Stimulated activated naive CD8-positive, alpha-beta T cell treated with anti-CD3 and anti-CD28 coated beads, Interleukin-15, amount 100 ng/mL, for 72 hours (primary cell): ENCODE data around the gene CPEB1.

Experiments
- ATAC-seq: fragments of 150-1000 bp; cut with Tn5 transposase; 2 replicates; pipeline ENCODE4 v1.10.0; 2021; ENCODE audit warnings: mild to moderate bottlenecking, moderate library complexity
- DNase-seq, 2 donors: peaks; one replicate each; pipeline ENCODE4 v3.0.0; 2021 to 2022
- H3K27ac Mint-ChIP-seq, 2 donors: one replicate each; pipeline ENCODE4 v1.8.0; 2022; ENCODE audit warnings: mild to moderate bottlenecking in 2 of 2, mixed read lengths in 2 of 2, moderate library complexity in 2 of 2
- H3K27me3 Mint-ChIP-seq: one replicate; pipeline ENCODE4 v1.8.0; 2022; ENCODE audit warnings: mixed read lengths
- H3K4me1 Mint-ChIP-seq: one replicate; pipeline ENCODE4 v1.8.0; 2022; ENCODE audit warnings: mild to moderate bottlenecking, mixed read lengths
- H3K4me3 Mint-ChIP-seq, 2 donors: one replicate each; pipeline ENCODE4 v1.8.0; 2022; ENCODE audit warnings: mild to moderate bottlenecking in 2 of 2, mixed read lengths in 2 of 2, moderate library complexity in 1 of 2
- H3K9me3 Mint-ChIP-seq, 2 donors: one replicate each; pipeline ENCODE4 v1.8.0; 2022; ENCODE audit warnings: mixed read lengths in 2 of 2

Gene CPEB1

DNA sequence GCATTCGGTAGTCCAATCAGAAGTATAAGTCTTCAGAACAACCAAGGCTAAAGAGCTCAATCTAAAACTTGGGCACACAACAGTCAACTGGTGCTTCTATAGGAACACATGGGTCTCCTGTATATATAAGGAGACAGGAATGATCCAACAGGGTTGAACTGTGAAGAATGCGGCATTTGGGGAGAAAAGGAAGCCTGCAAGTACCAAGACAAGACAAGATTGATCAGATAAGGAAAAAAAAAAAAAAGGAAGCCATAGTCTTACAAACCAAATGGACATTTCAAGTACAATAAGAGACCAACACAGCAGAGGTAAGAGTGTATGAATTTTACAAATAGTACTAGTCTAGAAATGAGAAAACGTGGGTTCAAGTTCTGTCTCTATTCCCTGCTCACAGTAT lies 6.5 kb downstream of the CPEB1 start:
- Mint-ChIP-seq H3K9me3 (no peaks in the 10 kb centered on the region), H3K4me1 (no peaks in the 10 kb centered on the region), H3K4me3 (no peak overlapping the region), H3K27me3 (peaks cover 43% of the 10 kb centered on the region), H3K27ac (no peak overlapping the region)
- no peak for DNase-seq
- ATAC-seq, result no peak

DNA sequence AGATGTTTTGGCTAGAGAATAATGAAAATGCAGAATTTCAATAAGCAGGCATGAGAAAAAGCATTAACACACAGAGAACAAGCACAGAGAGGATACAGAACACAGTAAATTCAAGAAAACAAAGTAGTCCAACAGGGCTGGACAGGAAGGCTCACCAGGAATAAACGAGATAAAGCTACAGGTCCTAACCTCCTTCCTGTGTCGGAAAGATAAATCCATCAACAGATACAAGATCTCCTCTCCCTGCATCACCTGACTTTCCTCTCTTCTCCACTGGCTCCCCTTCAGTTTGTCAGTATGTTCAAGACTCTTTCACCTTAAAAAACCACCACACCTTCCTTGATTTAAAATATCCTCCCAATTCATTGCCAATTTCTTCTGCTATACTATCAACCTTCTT lies 11.4 kb downstream of the CPEB1 start:
- Mint-ChIP-seq H3K27me3 (peaks cover 20% of the 10 kb centered on the region), H3K4me1 (no peaks in the 10 kb centered on the region), H3K27ac (no peak overlapping the region), H3K9me3 (no peaks in the 10 kb centered on the region), H3K4me3 (no peak overlapping the region)
- ATAC-seq (no peak), DNase-seq (no peak)

DNA sequence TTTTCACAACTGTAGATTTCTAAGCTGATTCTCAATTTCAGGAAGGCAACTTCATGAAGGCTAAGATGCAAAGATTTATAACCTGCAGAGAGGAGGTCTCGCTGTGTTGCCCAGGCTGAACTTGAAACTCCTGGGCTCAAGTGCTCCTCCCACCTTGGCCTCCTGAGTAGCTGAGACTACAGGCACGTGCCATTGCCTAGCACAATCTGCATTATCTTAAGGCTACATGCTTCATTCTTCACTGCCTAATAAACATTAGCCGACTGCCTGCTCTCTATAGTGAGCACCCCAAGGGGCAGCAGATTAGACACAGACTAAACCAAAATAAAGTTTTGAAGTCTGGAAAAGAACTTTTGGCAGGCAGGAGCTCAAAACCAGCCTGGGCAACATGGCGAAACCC lies 17.1 kb downstream of the CPEB1 start:
- DNase-seq, result no peak
- H3K9me3 Mint-ChIP-seq, result no peaks in the 10 kb centered on the region
- H3K4me1 Mint-ChIP-seq, result no peaks in the 10 kb centered on the region
- no peaks in the 10 kb centered on the region for H3K27me3 Mint-ChIP-seq
- H3K27ac Mint-ChIP-seq, result no peak overlapping the region
- no peak for ATAC-seq
- H3K4me3 Mint-ChIP-seq, result no peak overlapping the region

- no peaks in the 10 kb centered on the region for H3K9me3 Mint-ChIP-seq
- no peak overlapping the region for H3K4me3 Mint-ChIP-seq
- DNase-seq, result no peak
- no peaks in the 10 kb centered on the region for H3K27me3 Mint-ChIP-seq
- ATAC-seq, result no peak
- no peak overlapping the region for H3K27ac Mint-ChIP-seq
- no peaks in the 10 kb centered on the region for H3K4me1 Mint-ChIP-seq
Measured at GRCh38 chr15:82625136-82625535, 22.0 kb downstream of the CPEB1 start.

DNA sequence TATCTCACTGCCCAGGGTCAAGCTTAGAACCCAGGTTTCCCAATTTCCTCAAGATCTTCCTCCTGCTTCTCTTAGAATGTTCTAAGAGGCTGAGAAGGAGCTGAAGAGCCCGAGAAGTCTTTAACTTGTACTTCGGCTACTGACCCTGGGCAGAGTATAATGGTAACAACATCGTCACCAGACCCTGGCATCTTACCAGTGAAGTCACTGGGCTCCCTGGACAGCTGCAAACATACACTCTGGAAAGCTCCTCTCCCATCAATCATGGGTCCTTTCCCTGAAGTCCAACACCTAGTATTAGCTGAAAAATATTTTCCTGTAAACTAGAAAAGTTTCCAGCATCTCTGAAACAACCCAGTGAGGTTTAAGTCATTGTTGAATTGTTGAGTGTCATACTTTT lies 22.7 kb downstream of the CPEB1 start:
- DNase-seq, result no peak
- Mint-ChIP-seq H3K27me3 (no peaks in the 10 kb centered on the region), H3K4me1 (no peaks in the 10 kb centered on the region), H3K9me3 (no peaks in the 10 kb centered on the region), H3K4me3 (no peak overlapping the region), H3K27ac (no peak overlapping the region)
- no peak for ATAC-seq

GRCh38 chr15:82624008-82624407 lies 23.2 kb downstream of the CPEB1 start:
- H3K4me3 Mint-ChIP-seq, result no peak overlapping the region
- no peaks in the 10 kb centered on the region for H3K9me3 Mint-ChIP-seq
- no peak for ATAC-seq
- no peaks in the 10 kb centered on the region for H3K4me1 Mint-ChIP-seq
- no peaks in the 10 kb centered on the region for H3K27me3 Mint-ChIP-seq
- no peak for DNase-seq
- no peak overlapping the region for H3K27ac Mint-ChIP-seq

DNA sequence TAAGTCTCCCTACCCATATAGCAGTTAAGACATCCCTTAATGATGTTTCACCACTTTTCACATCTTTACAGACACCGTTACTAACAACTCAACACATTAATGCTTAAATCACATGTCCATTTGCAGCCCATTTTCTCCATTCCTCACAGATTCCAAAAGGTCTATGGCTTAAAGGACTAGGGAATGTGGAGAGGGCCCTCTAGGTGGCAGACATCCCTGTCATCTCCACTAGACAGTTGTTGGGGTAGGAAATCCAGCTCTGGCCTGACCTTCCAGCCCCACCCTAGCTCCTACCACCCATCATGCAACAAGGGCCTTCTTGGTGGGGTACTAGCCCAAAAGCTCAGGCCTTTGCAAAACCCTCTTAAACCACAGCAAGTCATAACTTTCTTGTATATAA lies 25.2 kb downstream of the CPEB1 start:
- Mint-ChIP-seq H3K9me3 (no peaks in the 10 kb centered on the region), H3K27ac (no peak overlapping the region), H3K27me3 (no peaks in the 10 kb centered on the region), H3K4me3 (no peak overlapping the region), H3K4me1 (no peaks in the 10 kb centered on the region)
- DNase-seq, result no peak
- no peak for ATAC-seq

DNA sequence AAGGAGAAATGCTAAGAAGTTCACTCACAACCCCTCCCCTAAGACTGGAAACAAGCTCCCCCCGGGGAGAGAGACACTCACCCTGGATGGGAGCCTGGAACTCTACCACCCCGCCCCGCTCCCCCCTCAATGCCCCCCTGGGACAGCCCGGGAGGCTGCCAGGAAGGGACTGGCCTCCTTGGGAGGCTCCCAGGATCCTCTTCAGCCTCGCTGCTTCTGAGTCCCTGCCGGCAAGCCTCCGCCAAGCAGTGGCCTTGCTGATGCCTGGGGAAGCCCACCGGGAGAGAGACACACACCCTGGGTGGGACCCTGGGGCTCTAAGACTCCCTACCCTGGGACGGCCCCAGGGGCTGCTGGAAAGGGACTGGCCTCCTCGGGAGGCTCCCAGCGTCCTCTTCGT lies 33.4 kb downstream of the CPEB1 start:
- no peak overlapping the region for H3K4me3 Mint-ChIP-seq
- H3K9me3 Mint-ChIP-seq, result no peaks in the 10 kb centered on the region
- no peak for ATAC-seq

GRCh38 chr15:82611348-82611747 lies 35.8 kb downstream of the CPEB1 start:
- H3K4me3 Mint-ChIP-seq, result no peak overlapping the region
- H3K27ac Mint-ChIP-seq, result no peak overlapping the region
- H3K27me3 Mint-ChIP-seq, result no peaks in the 10 kb centered on the region

More for the DNA sequence above, 33.4 kb downstream of the CPEB1 start:
- Mint-ChIP-seq H3K4me1 (no peaks in the 10 kb centered on the region), H3K27ac (no peak overlapping the region), H3K27me3 (no peaks in the 10 kb centered on the region)
- no peak for DNase-seq

DNA sequence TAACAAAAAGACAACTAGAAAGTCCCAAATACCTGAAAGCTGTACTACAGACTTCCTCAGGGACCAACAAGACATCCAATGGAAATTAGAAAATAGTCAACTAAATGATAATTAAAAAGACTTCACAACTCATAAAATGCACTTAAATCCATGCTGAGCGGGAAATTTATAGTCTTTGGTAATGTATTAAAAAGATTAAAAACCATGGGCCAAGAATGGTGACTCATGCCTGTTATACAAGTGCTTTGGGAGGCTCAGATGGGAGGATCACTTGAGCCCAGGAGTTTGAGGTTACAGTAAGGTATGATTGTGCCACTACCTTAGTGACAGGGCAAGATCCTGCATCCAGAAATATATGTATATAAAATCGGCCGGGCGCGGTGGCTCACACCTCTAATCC lies 45.0 kb downstream of the CPEB1 start:
- no peak for DNase-seq
- H3K27me3 Mint-ChIP-seq, result no peaks in the 10 kb centered on the region
- no peak for ATAC-seq
- no peak overlapping the region for H3K4me3 Mint-ChIP-seq
- H3K4me1 Mint-ChIP-seq, result no peaks in the 10 kb centered on the region
- H3K9me3 Mint-ChIP-seq, result no peaks in the 10 kb centered on the region
- H3K27ac Mint-ChIP-seq, result no peak overlapping the region

More at GRCh38 chr15:82611348-82611747, 35.8 kb downstream of the CPEB1 start:
- no peak for DNase-seq
- no peaks in the 10 kb centered on the region for H3K9me3 Mint-ChIP-seq
- ATAC-seq, result no peak
- H3K4me1 Mint-ChIP-seq, result no peaks in the 10 kb centered on the region

GRCh38 chr15:82599862-82600261 lies 47.3 kb downstream of the CPEB1 start:
- DNase-seq (no peak), ATAC-seq (no peak)
- H3K4me3 Mint-ChIP-seq, result no peak overlapping the region
- no peak overlapping the region for H3K27ac Mint-ChIP-seq
- no peaks in the 10 kb centered on the region for H3K27me3 Mint-ChIP-seq
- H3K4me1 Mint-ChIP-seq, result no peaks in the 10 kb centered on the region
- no peaks in the 10 kb centered on the region for H3K9me3 Mint-ChIP-seq

DNA sequence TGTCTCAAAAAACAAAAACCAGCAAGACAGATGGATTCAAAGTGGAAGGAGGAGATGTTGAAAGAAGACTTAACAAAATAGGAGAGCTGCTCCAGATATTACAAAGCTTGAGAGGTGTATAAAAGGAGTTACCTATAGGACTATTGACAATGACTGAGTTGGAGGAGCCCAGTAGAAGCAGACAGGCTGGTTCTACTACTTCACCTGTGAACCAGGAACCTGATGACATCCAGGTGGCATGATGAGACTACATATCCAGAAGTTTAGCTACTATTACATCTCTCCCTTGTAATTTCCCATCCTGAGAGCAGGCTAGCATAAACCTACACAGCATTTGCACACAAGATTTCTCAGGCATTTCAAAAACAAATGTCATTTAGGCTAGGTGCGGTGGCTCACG lies 49.3 kb downstream of the CPEB1 start:
- Mint-ChIP-seq H3K9me3 (no peaks in the 10 kb centered on the region), H3K4me3 (no peak overlapping the region), H3K27ac (no peak overlapping the region), H3K27me3 (no peaks in the 10 kb centered on the region), H3K4me1 (no peaks in the 10 kb centered on the region)
- DNase-seq (no peak), ATAC-seq (no peak)

DNA sequence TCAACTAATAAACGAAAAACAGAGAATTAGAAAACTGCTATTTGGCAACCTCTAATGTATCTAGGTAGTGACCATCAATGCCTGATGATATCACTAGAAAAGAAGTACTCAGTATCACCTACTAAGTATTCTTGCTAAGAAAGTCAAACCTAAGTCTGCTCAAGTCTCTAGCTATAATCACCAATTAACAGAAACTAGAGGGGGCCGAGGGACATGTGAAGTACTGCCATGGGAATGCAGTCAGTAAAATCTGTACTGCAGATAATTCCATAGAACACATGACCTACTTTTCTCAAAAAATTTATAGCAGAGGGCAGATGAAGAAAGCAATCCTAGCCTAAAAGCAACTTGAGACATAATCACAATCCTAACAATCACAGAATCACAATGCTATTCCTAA lies 51.4 kb downstream of the CPEB1 start:
- Mint-ChIP-seq H3K27ac (no peak overlapping the region), H3K4me3 (no peak overlapping the region), H3K27me3 (no peaks in the 10 kb centered on the region), H3K4me1 (no peaks in the 10 kb centered on the region), H3K9me3 (no peaks in the 10 kb centered on the region)
- ATAC-seq (no peak), DNase-seq (no peak)

DNA sequence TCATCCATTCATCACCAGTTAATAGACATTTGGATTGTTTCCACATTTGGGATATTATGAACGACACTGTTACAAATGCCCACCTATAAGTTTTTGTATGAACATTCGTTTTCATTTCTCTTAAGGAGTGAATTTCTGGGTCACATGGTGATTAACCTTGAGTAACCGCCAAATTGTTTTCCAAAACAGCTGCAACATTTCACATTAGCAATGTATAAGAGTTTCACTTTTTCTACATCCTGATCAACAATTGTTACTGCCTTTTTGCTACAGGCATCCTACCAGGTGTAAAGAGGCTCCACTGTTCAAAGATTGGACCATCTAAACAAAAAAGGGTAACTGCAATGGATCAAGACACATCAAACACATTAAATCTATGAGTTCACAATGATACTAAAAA lies 52.0 kb downstream of the CPEB1 start:
- DNase-seq (no peak), ATAC-seq (no peak)
- H3K27ac Mint-ChIP-seq, result no peak overlapping the region
- H3K27me3 Mint-ChIP-seq, result no peaks in the 10 kb centered on the region
- H3K9me3 Mint-ChIP-seq, result no peaks in the 10 kb centered on the region
- H3K4me1 Mint-ChIP-seq, result no peaks in the 10 kb centered on the region
- H3K4me3 Mint-ChIP-seq, result no peak overlapping the region

GRCh38 chr15:82587805-82588204 lies 59.4 kb downstream of the CPEB1 start:
- Mint-ChIP-seq H3K27me3 (no peaks in the 10 kb centered on the region), H3K4me3 (no peak overlapping the region), H3K4me1 (no peaks in the 10 kb centered on the region), H3K27ac (peak overlapping the region in 1 of 2 donors; percentile 42), H3K9me3 (no peaks in the 10 kb centered on the region)
- no peak for DNase-seq
- ATAC-seq, result no peak

DNA sequence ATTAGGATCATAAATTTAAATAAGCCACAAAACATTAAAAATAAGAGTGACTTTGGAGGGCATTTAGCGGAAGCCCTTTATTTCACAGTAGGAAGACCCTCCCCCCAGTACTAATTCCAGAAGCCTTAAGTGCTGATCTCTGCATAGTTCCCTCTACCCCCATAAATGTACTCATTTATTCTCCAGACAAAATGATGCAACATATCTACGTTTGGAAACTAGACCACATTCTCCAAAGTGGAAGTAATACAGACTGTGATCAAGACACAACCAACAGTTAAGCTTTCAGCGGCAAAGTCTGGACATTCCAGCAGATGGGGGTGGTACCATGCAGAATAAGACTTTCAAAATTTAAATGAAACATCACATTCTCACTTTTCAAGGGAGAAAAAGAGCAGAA lies 62.1 kb downstream of the CPEB1 start:
- H3K4me3 Mint-ChIP-seq, result no peak overlapping the region
- no peaks in the 10 kb centered on the region for H3K4me1 Mint-ChIP-seq
- no peak overlapping the region for H3K27ac Mint-ChIP-seq
- no peaks in the 10 kb centered on the region for H3K9me3 Mint-ChIP-seq
- ATAC-seq (no peak), DNase-seq (no peak)
- peaks cover 8% of the 10 kb centered on the region for H3K27me3 Mint-ChIP-seq

DNA sequence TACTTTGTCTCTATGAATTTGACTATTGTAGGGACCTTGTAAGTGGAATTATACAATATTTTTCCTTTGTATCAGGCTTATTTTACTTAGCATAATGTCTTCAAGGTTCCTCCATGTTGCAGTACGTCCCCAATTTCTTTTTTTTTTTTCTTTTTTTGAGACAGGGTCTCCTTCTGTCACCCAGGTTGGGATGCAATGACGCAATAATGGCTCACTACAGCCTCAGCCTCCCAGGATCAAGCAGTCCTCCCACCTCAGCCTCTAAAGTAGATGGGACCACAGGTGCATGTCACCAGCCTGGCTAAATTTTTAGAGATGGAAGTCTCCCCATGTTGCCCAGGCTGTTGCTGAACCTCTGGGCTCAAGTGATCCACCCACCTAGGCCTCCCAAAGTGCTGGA lies 66.5 kb downstream of the CPEB1 start:
- Mint-ChIP-seq H3K4me1 (no peaks in the 10 kb centered on the region), H3K9me3 (no peaks in the 10 kb centered on the region), H3K27me3 (peaks cover 8% of the 10 kb centered on the region), H3K4me3 (no peak overlapping the region), H3K27ac (no peak overlapping the region)
- DNase-seq (no peak), ATAC-seq (no peak)

GRCh38 chr15:82575335-82575734 lies 71.8 kb downstream of the CPEB1 start:
- ATAC-seq (no peak), DNase-seq (no peak)
- no peaks in the 10 kb centered on the region for H3K4me1 Mint-ChIP-seq
- H3K9me3 Mint-ChIP-seq, result no peaks in the 10 kb centered on the region
- H3K4me3 Mint-ChIP-seq, result no peak overlapping the region
- H3K27me3 Mint-ChIP-seq, result peaks cover 29% of the 10 kb centered on the region
- no peak overlapping the region for H3K27ac Mint-ChIP-seq
